AG04450 (cell line): ENCODE data around the gene MON2. TPM values are rescaled to one million over a fixed set of nuclear protein-coding genes. Genes with fewer than 3 reads are reported as not detected.

ENCODE experiments used
- CTCF ChIA-PET: fragments of 300-600, 350-600 bp; formaldehyde crosslinking; extraction: SDS; loops from one replicate; lab custom pipeline; 2022; ENCODE audit warnings: antibody characterized with exemption, inconsistent platforms; lab: Charles Lee
- POLR2A ChIA-PET: fragments of 350-600 bp; formaldehyde crosslinking; extraction: SDS; loops from one replicate; lab custom pipeline; 2021; ENCODE audit warnings: antibody characterized with exemption, inconsistent platforms; lab: Yijun Ruan, JAX
- DNase-seq: peaks from one replicate; pipeline ENCODE4 v3.0.0-alpha.2; 2011; ENCODE audit warnings: low read depth, low spot score
- H3K27ac ChIP-seq: one replicate; pipeline ENCODE4 v1.5.1; 2012; ENCODE audit warnings: low read depth, low read length, control low read depth
- H3K27me3 ChIP-seq: one replicate; pipeline ENCODE4 v1.6.0; 2012; ENCODE audit warnings: low read length; ENCODE audit not compliant: control insufficient read depth, insufficient read depth
- H3K4me3 ChIP-seq: 2 replicates; pipeline ENCODE4 v1.5.1; 2011; ENCODE audit warnings: mild to moderate bottlenecking, low read depth, low read length, control low read depth
- H3K9me3 ChIP-seq: 2 replicates; pipeline ENCODE4 v1.5.1; 2012; ENCODE audit warnings: low read length; ENCODE audit not compliant: control insufficient read depth, insufficient read depth
- polyA plus RNA-seq: library from polyadenylated mRNA; depleted of rRNA; stranded (reverse); fragments of >200 nt; gene quantifications from 2 replicates; pipeline ENCODE4 v1.2.3, GENCODE V29; 2011
- TF ChIP-seq, protein P1 (sequence below): IDR thresholded peaks from 2 replicates; pipeline ENCODE4 v1.5.1; 2011; ENCODE audit warnings: low read depth, low read length, control low read depth, inconsistent platforms

MON2 gene
- polyA plus RNA-seq, 1 experiment = 24.2 TPM

DNA sequence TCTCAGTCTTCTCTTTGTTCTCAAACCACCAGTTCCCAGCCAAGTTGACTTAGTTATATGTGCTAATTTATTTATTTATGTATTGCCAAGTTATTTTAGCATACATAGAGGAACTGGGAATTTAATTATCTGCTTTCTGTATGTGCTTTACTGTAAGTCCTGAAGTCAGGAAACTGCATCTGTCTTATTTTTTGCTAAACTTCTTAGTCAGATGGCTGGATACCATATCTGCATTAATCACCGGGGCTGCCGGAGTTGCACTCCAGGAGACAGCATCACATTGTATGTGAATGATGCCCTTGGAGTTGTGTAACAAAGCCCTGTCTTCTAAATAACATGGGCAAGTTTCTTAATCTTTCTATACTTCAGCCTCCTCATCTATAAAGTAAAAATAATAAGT lies 96.2 kb downstream of the MON2 start:
- TF ChIP-seq, protein P1, sequence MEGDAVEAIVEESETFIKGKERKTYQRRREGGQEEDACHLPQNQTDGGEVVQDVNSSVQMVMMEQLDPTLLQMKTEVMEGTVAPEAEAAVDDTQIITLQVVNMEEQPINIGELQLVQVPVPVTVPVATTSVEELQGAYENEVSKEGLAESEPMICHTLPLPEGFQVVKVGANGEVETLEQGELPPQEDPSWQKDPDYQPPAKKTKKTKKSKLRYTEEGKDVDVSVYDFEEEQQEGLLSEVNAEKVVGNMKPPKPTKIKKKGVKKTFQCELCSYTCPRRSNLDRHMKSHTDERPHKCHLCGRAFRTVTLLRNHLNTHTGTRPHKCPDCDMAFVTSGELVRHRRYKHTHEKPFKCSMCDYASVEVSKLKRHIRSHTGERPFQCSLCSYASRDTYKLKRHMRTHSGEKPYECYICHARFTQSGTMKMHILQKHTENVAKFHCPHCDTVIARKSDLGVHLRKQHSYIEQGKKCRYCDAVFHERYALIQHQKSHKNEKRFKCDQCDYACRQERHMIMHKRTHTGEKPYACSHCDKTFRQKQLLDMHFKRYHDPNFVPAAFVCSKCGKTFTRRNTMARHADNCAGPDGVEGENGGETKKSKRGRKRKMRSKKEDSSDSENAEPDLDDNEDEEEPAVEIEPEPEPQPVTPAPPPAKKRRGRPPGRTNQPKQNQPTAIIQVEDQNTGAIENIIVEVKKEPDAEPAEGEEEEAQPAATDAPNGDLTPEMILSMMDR = no peak
- Histone ChIP-seq H3K9me3 (no peaks in the 10 kb centered on the region), H3K4me3 (no peak overlapping the region), H3K27me3 (no peaks in the 10 kb centered on the region), H3K27ac (no peak overlapping the region)
- DNase-seq = no peak
- POLR2A ChIA-PET = no interaction called here
- CTCF ChIA-PET = interaction anchor here (1.0 to 2.0 kb wide), 4 partner anchors 19 to 250 kb away, joined by 3 to 7 read pairs (median 6); no protein-coding TSS in a partner anchor

- H3K4me3 ChIP-seq = no peak overlapping the region
- TF ChIP-seq, protein P1 = no peak
- ChIA-PET CTCF (interaction anchor here (0.7 to 2.6 kb wide), 5 partner anchors 8 to 238 kb away, joined by 3 to 21 read pairs (median 6); no protein-coding TSS in a partner anchor), POLR2A (no interaction called here)
- H3K27me3 ChIP-seq = no peaks in the 10 kb centered on the region
- H3K27ac ChIP-seq = no peak overlapping the region
- no peak for DNase-seq
- no peaks in the 10 kb centered on the region for H3K9me3 ChIP-seq
These were observed 108.4 kb downstream of the MON2 start for GRCh38 chr12:62575036-62575435.

GRCh38 chr12:62576503-62576902 lies 109.9 kb downstream of the MON2 start:
- Histone ChIP-seq H3K27me3 (no peaks in the 10 kb centered on the region), H3K4me3 (no peak overlapping the region), H3K9me3 (no peaks in the 10 kb centered on the region), H3K27ac (no peak overlapping the region)
- TF ChIP-seq, protein P1 = no peak
- CTCF ChIA-PET = interaction anchor here (1.0 to 12.0 kb wide), 3 partner anchors 209 to 237 kb away, joined by 8 to 347 read pairs (median 9); no protein-coding TSS in a partner anchor
- POLR2A ChIA-PET = no interaction called here
- no peak for DNase-seq

- TF ChIP-seq, protein P1 = no peak
- DNase-seq = no peak
- POLR2A ChIA-PET = interaction anchor here (0.6 kb wide), 1 partner anchor 105 kb away, joined by 3 read pairs; no protein-coding TSS in a partner anchor
- no peak overlapping the region for H3K27ac ChIP-seq
- no peak overlapping the region for H3K4me3 ChIP-seq
- H3K9me3 ChIP-seq = no peaks in the 10 kb centered on the region
- H3K27me3 ChIP-seq = no peaks in the 10 kb centered on the region
- CTCF ChIA-PET = interaction anchor here (0.6 to 12.0 kb wide), 7 partner anchors 17 to 235 kb away, joined by 3 to 347 read pairs (median 3); no protein-coding TSS in a partner anchor
These were observed 112.1 kb downstream of the MON2 start for GRCh38 chr12:62578726-62579125.

DNA sequence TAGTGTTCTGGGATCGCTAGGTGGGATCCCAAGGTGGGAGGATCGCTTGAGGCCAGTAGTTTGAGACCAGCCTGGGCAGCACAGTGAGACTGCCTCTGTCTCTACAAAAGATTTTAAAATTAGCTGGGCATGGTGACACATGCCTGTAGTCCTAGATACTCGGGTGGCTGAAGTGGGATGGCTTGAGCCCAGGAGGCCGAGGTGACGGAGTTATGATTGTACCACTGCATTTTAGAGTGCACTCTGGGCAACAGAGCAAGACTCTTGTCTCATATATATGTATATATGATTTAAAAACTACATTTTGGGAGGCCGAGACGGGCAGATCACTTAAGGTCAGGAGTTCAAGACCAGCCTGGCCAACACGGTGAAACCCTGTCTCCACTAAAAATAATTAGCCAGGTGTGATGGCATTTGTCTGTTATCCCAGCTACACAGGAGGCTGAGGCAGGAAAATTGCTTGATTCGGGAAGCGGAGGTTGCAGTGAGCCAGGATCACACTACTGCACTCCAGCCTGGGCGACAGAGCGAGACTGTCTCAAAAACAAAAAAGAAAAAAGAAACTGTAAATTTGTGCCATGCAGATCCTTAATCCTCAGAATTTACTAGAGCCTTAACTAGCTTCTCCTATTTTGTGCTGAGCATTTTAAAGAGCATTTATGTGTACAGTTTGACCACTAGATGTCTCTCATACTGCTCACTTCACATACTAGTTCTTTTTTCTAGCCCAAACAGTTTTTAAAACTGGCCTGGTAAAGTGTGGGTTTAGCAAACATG lies 114.8 kb downstream of the MON2 start:
- TF ChIP-seq, protein P1 = peak; percentile 77
- H3K27ac ChIP-seq = no peak overlapping the region
- ChIA-PET CTCF (interaction anchor here (0.5 to 12.0 kb wide), 45 partner anchors 8 to 488 kb away, joined by 3 to 347 read pairs (median 4); no protein-coding TSS in a partner anchor), POLR2A (interaction anchor here (1.0 kb wide), 1 partner anchor 22 kb away, joined by 7 read pairs; no protein-coding TSS in a partner anchor)
- no peaks in the 10 kb centered on the region for H3K9me3 ChIP-seq
- DNase-seq = peak; percentile 20
- no peak overlapping the region for H3K4me3 ChIP-seq
- no peaks in the 10 kb centered on the region for H3K27me3 ChIP-seq
